SKM-1 (cell line): ENCODE measurements around the gene VWA3B.
"Not testable (repeated sequence)": the region's sequence is repeated elsewhere in the genome, so short reads cannot be mapped to it uniquely, and the experiment has no call there.

Experiments
- DNase-seq: peaks from one replicate; lab custom pipeline; 2025; ENCODE audit not compliant: unreplicated experiment; lab: John Stamatoyannopoulos, UW

The VWA3B gene

GRCh38 chr2:98086491-98087446 is at the start of gene VWA3B:
Gene VWA3B, plus strand, starts transcription at chr2:98087167. Its CDS starts 5,926 bp downstream, at chr2:98093093.
- no peak for DNase-seq

- no peak for DNase-seq
Measured at GRCh38 chr2:98037206-98037605, 49.8 kb upstream of the VWA3B start.

- no peak for DNase-seq
Measured at GRCh38 chr2:98037666-98038336, 49.2 kb upstream of the VWA3B start.

- peak; percentile 37 for DNase-seq
Measured at GRCh38 chr2:98039085-98039756, 47.7 kb upstream of the VWA3B start.

- DNase-seq: no peak
Measured at GRCh38 chr2:98040331-98040939, 46.5 kb upstream of the VWA3B start.

- DNase-seq: no peak
Measured at GRCh38 chr2:98043101-98043500, 43.9 kb upstream of the VWA3B start.

- not testable (repeated sequence) for DNase-seq
Measured at GRCh38 chr2:98044730-98045129, 42.2 kb upstream of the VWA3B start.

- DNase-seq: no peak
Measured at GRCh38 chr2:98050070-98050469, 36.9 kb upstream of the VWA3B start.

- DNase-seq: no peak
Measured at GRCh38 chr2:98058191-98058975, 28.6 kb upstream of the VWA3B start.

GRCh38 chr2:98060277-98060676 is 26.7 kb upstream of the VWA3B start:
- DNase-seq: no peak

- no peak for DNase-seq
Measured at GRCh38 chr2:98063291-98063854, 23.6 kb upstream of the VWA3B start.

GRCh38 chr2:98065808-98066207 is 21.2 kb upstream of the VWA3B start:
- DNase-seq: no peak

GRCh38 chr2:98067160-98067559 is 19.8 kb upstream of the VWA3B start:
- DNase-seq: no peak

GRCh38 chr2:98070081-98070480 is 16.9 kb upstream of the VWA3B start:
- no peak for DNase-seq

- DNase-seq: no peak
Measured at GRCh38 chr2:98072442-98072841, 14.5 kb upstream of the VWA3B start.

- peak; percentile 8 for DNase-seq
Measured at GRCh38 chr2:98078701-98079100, 8.3 kb upstream of the VWA3B start.

- peak; percentile 21 for DNase-seq
Measured at GRCh38 chr2:98084151-98084868, 2.7 kb upstream of the VWA3B start.

GRCh38 chr2:98084869-98085238 is 2.1 kb upstream of the VWA3B start:
- no peak for DNase-seq

GRCh38 chr2:98085649-98086048 is 1.3 kb upstream of the VWA3B start:
- no peak for DNase-seq
